HG03460 (cell line): ENCODE data around the gene TRMT11.
"Not testable (repeated sequence)": the region's sequence is repeated elsewhere in the genome, so short reads cannot be mapped to it uniquely, and the experiment has no call there.

Experiments
- ATAC-seq: cut with Tn5 transposase; IDR thresholded peaks from one replicate; pipeline ENCODE4 v1.9.1; 2021; ENCODE audit not compliant: unreplicated experiment

The TRMT11 gene

DNA sequence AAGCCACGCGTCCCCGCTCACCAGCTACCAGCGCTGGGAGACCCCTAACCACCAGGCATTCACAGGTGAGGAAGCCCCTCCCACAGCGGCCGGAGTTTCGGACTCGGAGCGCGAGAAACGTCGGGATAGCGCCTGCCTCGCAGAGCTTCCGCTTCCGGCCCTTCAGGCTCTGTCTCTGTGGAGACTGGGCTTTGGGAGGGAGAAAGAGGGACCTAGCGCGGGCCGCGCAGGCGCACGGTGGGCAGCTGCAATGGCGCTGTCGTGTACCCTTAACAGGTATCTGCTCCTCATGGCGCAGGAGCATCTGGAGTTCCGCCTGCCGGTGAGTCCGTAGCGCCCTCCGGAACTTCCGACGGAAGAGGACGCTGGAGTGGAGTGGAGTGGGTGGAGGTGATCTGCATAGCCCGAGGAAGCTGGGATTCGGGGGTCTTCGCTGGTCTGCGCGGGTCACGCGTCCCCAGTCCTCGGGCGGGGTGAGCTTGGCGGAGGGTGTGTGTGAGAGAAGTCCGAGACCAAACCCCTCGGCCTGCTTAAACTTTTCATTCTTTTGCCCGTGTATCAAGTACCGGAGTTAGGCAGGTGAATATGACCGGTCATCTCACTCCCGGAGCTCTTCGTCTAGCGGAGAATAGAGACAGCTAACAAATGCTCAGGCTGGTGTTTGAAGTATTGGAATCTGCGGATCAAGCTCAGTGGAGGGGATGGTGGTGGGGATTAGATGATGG is at the start of gene TRMT11:
TRMT11 (plus strand) TSS at position 240 of the 725 bp plus-strand sequence; CDS start at position 251, 11 bp downstream.
- ATAC-seq = peak; percentile 96

DNA sequence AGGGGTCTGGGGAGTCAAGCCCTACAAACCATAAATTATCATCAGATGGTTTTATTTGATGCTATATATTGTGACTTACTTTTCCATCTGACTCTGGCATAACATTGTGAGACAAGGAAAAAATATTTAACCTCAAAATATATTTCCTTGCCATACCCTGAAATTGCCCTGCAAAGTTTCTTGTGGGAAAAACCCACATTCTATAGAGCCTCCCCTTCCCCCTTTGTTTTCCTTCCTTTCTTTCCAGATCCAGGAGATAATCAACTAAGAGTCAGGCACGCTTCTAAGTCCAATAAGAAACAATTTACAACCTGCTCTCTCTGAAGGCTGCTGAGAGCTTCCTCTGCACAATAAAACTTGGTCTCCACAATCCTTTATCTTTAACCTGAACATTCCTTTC is 47.3 kb upstream of the TRMT11 start:
- no peak for ATAC-seq

- ATAC-seq = no peak
Observed at GRCh38 chr6:125939791-125940190, 46.5 kb upstream of the TRMT11 start.

DNA sequence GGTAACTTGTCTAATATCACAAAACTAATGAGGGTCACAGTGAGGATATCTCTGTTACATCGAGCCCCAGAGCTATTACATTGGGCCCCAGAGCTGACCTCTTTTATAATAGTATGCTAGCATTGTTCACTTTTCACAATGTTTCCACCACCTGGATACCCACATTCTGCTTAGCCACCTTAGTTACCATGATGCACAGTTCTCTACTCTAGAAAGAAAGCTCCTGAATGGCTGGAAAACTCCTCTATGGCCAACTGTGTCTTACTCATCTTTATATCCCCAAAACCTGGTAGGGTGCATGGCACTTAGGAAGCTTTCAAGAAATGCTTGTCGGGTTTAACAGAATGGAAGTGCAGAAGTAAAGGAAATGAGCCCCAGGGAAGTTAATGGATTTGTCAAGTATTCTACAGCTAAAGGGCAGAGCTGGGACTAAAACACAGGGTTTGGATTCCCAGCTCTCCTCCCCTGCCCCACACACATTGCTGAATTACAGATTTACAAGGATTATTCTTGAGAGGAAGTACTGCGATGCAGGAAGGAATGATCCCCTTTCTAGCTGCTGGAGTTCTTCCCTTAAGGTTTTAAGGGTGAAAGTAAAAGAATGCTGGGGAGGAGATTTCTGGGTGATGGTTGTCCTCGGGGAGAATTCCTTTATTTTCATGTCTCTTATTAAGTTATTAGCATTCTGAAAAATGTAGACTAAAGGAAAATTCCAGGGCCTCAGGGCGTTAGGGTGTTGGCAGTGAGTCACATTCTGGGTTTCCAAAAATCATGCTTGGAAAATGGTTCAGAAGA is 45.9 kb upstream of the TRMT11 start:
- ATAC-seq = no peak

GRCh38 chr6:125942672-125943527 is 43.4 kb upstream of the TRMT11 start:
- no peak for ATAC-seq

DNA sequence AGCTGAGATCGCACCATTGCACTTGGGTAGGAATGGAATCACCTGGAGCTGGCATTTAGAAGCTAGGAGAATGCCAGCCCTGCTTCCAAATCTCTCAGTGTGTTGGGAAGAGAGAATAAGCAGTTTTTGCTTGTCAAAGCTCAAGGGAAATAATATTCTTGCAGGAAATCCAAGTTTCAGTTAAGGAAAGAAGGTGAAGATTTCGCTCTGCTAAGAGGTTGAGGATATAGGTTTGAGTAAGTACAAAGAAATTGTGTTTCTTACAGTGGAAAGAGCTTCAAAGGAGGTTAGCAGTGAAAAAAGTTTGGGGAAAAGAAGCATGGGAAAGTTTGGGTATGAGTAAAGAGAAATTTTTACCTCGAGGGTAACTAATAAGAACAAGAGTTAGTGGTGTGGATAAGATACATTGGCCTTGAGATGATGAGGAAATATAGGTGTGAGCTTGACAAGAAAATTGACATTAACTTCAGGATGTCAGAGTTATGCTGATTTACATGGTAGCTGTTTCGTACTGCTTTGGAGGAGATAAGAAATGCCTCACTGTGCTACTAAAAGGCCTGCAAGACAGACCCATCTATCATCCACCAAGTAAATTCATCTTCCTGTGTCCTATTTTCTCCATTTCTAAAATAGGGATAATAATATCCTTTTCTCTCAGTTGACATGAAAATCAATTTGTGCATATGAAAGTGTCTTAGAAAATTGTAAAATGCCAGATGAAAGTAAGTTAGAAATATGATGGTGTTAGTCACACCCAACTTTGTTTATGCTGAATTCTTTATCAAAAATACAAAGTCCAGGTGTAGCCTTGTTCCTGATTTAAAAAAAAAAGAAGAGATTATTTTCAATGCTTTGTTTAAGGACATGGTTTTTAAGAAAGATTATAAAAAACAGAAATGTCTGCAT is 42.6 kb upstream of the TRMT11 start:
- no peak for ATAC-seq

GRCh38 chr6:125944434-125944816 is 41.9 kb upstream of the TRMT11 start:
- no peak for ATAC-seq

DNA sequence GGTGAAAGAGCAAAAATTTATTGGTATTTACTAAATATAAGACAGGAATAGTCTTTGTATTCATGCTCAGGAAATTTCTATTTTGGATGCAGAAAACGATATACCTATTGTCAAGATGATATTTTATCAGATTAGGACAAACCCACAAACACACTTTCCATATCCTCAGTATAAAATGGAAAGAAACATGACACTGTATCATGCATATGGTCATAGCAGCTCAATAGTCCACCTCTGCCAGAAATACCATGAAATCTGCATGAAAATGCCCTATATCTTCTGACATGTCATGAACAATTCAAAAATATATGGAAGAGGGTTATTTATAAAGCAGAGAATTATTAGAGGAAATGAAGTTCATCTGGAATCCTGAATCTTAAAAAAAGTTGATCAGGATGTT is 41.4 kb upstream of the TRMT11 start:
- no peak for ATAC-seq

- no peak for ATAC-seq
Observed at GRCh38 chr6:125945378-125946141, 40.8 kb upstream of the TRMT11 start.

- ATAC-seq = no peak
Observed at GRCh38 chr6:125947615-125948014, 38.7 kb upstream of the TRMT11 start.

DNA sequence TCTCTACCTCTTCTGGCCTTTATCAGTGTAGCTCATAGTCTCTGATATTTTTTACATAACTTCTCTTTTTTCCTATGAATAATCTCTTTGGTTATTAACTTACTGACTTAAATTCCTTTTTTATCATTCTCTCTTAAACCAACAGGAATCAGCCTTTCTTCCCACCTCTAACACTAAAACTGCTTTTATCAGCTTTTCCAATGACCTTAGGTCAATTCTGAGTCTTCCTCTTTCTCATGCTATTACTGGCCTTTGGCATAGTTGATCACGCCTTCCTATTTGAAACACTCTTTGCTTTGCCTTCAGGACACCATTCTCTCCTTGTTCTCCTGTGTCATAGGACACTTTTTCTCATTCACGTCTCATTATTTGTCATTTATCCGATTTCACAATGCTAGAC is 37.9 kb upstream of the TRMT11 start:
- no peak for ATAC-seq

DNA sequence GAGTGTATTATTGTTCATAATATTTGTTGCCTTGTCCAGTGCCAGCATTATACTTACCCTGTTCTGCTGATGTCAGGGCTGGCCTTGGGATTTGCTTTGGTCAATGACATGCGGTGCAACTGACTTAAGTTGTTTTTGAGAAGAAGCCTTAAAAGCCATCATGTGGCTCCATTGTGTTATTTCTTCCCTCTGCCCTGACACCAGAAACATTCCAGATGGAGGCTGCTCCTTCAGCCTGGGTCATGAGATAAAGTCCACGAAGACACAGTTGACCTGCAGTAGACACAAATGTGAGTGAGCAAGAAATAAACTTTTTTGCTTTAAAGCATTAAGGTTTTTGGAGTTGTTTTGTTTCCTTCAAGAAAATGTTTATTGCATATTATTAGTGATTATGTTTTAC is 37.3 kb upstream of the TRMT11 start:
- ATAC-seq = no peak

- ATAC-seq = no peak
Observed at GRCh38 chr6:125950293-125950692, 36.0 kb upstream of the TRMT11 start.

GRCh38 chr6:125950716-125951115 is 35.6 kb upstream of the TRMT11 start:
- ATAC-seq = not testable (repeated sequence)

DNA sequence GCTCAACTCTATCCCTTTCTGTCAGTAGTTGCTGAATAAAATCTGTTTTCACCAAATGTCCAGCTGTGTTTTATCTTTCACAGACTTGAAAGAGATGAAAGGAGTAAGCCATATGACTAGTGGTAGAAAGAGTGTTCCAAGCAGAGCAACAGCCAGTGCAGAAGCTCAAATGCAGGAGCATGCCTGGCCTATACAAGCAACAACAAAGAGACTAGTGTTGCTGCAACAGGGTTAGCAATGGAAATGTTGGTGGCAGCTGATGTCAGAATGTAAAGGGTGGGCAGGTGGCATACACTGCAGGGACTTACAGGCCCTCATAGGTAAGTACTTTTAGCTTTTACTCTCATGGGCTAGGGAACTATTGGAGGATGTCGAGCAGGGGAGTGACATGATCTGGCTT is 35.0 kb upstream of the TRMT11 start:
- ATAC-seq = no peak

GRCh38 chr6:125952764-125953501 is 33.4 kb upstream of the TRMT11 start:
- ATAC-seq = no peak

DNA sequence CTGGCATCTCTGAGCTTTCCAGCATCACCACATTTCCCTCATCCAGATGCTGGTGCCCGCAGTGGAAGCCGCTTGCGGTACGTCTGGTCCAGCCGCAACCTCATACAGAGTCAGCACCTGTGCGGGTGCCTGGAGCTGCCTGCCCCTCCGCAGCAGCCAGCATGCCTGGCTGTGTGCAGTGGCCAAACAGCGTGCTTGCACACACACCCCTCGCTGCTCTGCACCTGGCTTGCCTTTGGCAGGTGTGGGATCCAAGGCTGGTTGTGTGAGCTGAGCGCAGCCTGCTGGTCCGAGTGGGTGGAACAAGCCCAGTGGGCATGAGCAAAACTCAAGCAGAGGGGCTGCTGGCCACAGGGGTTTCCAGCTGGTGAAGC is 32.9 kb upstream of the TRMT11 start:
- no peak for ATAC-seq

DNA sequence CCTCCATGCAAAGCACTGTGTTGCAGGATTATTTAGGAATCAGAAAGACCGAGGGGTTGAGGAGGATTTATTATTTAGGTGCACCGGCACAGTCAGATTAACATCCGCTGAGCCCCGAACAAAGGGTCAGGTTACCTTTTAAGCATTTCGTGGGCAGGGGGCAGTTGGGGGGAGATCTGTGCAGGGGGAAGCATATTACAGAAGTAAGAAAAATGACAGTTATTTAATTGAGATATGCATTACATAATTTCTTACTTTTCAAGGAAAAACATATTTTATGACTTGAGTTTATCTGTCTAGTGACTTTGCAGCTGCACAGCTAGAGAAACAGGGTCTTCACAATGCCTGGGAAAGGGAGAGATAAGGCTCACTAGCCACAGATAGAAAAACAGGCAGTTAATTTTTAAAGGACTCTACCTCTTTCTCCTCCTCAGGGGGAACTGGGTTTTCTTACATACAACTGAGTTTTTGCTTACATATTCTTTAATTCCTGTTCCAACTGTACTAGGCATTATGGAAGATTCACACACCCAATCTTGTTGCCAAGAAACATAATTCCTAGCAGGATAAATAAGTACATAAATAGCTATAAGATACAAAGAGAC is 31.5 kb upstream of the TRMT11 start:
- no peak for ATAC-seq

- ATAC-seq = no peak
Observed at GRCh38 chr6:125955973-125956372, 30.4 kb upstream of the TRMT11 start.
